ENCODE results near the gene RGS7.
"Not testable (repeated sequence)": the region's sequence is repeated elsewhere in the genome, so short reads cannot be mapped to it uniquely, and the experiment has no call there.

RGS7 gene

GRCh38 chr1:240794046-240794843, 562.8 kb downstream of the RGS7 start:
- DNase-seq (ENCODE audit: low spot score) (no peak), FAIRE-seq (no peak)

DNA sequence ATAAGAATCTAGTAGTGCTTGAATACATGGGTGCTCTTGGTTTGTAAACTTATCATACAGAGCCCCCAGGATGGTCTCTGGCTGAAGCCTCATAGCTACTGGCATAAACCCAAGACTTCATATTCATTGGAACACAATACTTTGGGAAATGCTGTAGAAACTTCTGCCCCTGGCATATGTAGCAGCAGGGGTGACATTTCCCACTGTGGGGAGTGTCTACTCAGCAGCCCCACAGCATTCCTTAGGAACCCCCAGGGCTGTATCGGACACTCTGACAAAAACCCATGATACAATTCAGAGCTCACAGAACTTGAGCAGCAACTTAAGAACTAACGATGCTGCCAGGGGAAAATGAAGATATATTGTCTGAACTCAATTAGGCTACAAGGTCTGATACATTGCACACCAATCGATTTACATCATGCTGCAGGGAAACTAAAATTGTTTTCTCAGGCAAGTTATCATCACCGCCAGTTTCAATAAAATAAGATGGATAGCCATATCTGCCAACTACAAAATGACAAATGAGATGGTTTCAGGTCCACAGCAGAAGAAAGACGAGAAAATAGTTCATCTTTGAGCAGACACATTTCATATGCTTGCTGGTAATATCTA, 564.0 kb downstream of the RGS7 start:
- DNase-seq (ENCODE audit: low spot score) (no peak), FAIRE-seq (no peak)

DNA sequence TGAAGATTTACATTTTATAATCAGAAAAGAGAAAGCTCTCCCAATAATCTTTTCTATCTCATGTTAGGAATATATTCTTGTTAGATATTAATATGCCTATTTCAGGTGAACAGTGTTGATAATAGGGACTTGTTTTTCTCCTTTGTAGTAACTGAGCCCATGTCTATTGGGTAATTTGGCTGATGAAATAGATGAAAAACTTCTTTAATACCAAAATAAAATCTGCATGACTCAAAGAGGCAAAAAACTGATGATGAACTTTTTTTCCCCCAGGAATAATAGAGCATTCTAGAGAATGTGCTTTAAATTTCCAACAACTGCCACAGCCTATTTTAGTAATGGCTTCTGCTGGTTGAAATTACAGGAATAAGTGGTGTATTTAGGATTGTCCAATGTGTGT, 566.1 kb downstream of the RGS7 start:
- FAIRE-seq (no peak), DNase-seq (ENCODE audit: low spot score) (no peak)

GRCh38 chr1:240786880-240787279, 570.1 kb downstream of the RGS7 start:
- DNase-seq (ENCODE audit: low spot score) (no peak), FAIRE-seq (no peak)

DNA sequence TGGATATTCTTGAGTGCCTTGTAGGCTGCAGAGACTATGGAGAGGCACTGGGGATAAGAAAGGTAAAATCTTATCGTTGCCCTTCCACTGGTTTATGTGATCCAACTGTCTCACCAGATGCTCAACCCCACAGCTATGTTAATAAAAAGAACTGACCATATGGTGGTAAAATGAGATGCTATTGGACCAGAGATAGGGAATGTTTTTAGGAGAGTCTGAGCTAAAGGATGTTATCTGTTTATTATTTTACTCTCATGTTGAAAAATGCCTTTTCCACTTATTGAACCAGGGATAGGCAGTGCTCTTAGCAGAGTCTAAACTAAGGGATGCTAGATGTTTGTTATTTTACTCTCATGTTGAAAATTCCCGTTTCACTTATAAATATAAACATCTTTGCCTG, 572.2 kb downstream of the RGS7 start:
- FAIRE-seq (no peak), DNase-seq (ENCODE audit: low spot score) (no peak)

DNA sequence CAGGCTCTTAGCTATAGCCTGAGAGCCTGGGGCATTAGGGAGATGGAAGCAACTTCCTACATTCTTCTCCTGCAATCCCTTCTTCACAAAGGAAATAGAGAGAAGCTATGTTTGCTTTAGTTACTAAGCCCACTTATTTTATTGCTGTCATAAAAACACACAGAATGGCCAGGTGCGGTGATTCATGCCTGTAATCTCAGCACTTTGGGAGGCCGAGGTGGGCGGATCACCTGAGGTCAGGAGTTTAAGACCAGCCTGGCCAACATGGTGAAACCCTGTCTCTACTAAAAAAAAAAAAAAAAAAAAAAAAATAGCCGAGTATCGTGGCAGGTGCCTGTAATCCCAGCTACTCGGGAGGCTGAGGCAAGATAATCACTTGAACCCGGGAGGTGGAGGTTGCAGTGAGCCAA, 573.3 kb downstream of the RGS7 start:
- not testable (repeated sequence) for FAIRE-seq; DNase-seq (ENCODE audit: low spot score)

GRCh38 chr1:240776237-240776636, 580.8 kb downstream of the RGS7 start:
- FAIRE-seq = no peak
- DNase-seq (ENCODE audit: low spot score) = no peak

DNA sequence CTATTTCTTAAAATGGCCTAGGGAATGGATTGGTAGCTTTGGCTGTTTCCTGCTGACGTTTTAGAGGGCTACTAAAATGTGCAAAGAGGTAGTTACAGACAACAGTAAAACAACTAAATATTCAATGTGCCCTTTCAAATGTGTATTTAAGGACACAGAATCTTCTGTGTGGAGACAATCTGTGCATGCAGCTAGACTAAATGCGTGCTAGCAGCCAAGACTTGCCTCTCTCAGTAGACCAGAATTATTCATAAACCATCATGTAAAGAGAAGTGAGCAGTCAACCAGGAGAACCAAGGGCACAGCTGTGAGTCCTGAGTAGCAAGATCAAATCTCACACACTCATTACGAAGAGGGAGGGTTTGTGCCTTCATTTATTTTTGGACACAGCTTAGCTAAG, 584.9 kb downstream of the RGS7 start:
- no peak for FAIRE-seq
- DNase-seq (ENCODE audit: low spot score) = no peak

- DNase-seq (ENCODE audit: low spot score) = no peak
- no peak for FAIRE-seq
Observed at GRCh38 chr1:240771450-240771849, 585.6 kb downstream of the RGS7 start.

- DNase-seq (ENCODE audit: low spot score) = no peak
- FAIRE-seq = no peak
Observed at GRCh38 chr1:240768979-240769378, 588.0 kb downstream of the RGS7 start.

DNA sequence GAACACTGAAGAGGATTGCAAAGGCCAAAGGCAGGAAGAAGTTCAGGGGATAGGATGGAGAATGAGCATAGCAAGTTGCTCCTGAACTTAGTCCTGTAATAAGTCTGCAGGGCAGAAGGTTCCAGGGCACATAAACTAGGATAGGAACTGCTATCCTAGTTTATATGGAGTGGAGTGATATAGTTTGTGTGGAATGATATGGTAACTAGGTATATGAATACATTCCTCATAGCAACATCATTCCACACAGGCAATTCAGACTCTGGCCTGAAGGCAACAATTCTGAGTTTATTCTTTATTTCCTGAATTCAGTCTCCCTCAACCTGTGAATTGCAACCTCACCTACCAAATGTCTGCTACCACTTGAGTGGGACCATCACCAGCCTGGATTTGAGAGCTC, 590.2 kb downstream of the RGS7 start:
- FAIRE-seq (no peak), DNase-seq (ENCODE audit: low spot score) (no peak)

DNA sequence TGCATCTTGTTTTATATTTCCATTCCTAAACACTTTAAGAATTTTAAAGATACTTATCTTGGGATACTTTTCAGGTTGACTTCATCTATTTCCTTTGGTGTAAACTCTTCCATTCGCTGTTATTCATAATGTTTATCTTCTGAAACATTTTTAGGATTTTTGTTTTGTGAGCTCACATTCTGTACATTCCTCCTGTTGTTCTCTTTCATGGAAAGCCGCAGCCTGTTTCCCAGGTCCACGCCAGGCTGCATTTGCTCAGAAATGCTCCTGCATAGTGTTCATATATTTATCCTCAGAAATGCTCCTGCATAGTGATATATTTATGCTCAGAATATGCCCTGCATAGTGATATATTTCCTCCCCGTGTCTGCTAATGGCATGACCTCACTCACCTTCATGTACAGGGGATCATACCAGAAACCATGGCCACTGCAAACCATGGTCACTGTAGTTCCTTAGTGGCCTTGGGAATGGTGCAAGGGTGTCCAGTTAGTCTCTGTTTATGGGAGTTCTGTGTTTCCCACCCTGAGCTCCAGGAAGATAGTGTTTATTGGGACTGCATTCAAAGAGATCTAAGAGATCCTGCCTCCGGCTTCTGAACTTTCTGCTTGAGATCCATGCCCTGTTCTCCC, 591.2 kb downstream of the RGS7 start:
- DNase-seq (ENCODE audit: low spot score) (peak; percentile 27), FAIRE-seq (no peak)

DNA sequence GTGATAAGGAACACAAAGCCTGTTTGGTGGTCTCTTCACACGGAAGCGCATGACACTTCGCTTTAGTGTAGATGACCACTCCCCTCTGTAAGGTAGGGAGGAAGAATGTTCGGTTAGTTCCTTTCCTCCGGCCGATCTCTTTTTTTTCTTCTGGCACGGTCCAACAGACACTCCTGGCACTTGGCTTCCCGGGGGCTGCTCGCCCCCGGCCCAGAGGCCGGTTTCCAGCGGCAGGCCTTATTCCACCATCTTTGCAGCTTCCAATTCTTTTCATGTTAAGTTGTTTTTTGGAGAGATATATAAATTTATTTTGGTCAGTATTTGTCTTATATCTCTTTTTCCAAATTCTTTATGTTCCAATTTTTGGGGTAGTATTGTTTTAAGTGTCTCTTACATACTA, 593.2 kb downstream of the RGS7 start:
- no peak for FAIRE-seq

DNA sequence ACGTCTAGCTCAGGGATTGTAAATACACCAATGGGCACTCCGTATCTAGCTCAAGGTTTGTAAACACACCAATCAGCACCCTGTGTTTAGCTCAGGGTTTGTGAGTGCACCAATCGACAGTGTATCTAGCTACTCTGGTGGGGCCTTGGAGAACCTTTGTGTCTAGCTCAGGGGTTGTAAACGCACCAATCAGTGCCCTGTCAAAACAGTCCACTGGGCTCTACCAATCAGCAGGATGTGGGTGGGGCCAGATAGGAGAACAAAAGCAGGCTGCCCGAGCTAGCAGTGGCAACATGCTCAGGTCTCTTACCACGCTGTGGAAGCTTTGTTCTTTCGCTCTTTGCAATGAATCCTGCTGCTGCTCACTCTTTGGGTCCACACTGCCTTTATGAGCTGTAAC, 593.9 kb downstream of the RGS7 start:
- not testable (repeated sequence) for DNase-seq (ENCODE audit: low spot score); FAIRE-seq

More for the DNA sequence above, 593.2 kb downstream of the RGS7 start:
- no peak for DNase-seq (ENCODE audit: low spot score)

- FAIRE-seq; DNase-seq (ENCODE audit: low spot score): not testable (repeated sequence)
Observed at GRCh38 chr1:240762471-240762987, 594.5 kb downstream of the RGS7 start.

DNA sequence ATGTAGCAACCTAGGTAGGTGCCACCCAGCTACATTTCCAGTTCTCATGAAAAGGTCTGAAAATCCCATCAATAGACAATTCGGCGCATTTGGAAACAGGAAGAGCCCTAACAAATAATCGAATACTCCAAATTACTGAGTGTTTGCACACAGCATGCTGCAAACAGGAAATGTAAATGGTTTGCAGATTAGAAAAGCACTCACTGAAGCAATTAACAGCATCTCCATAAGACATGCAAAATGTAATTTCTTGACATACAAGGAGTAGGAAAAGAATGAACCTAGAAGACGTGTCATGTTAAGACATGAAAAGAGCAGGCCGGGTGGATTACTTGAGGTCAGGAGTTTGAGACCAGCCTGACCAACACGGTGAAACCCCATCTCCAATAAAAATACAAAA, 598.2 kb downstream of the RGS7 start:
- DNase-seq (ENCODE audit: low spot score); FAIRE-seq: not testable (repeated sequence)

GRCh38 chr1:240758296-240758695, 598.7 kb downstream of the RGS7 start:
- DNase-seq (ENCODE audit: low spot score) (no peak), FAIRE-seq (no peak)

- FAIRE-seq = no peak
Observed at GRCh38 chr1:240747907-240748306, 609.1 kb downstream of the RGS7 start.

DNA sequence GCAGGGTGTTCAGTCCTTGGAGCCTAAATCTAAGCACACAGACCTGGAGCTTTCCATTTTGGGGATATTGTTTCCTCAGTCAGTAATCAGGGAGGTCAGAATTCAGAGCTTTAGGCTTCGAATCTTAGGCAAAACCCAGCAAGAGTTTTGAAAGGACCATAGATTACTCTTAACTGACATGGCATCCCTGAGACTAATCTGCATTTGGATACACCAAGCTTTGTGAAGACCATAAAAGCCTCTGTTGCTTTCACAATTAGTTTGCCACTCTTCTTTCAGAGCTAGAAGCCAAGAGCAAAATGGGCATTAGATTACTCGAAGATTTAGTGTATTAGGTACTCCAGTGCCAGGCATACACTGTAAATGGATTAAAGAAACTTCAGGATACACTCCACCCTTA, 613.3 kb downstream of the RGS7 start:
- FAIRE-seq (no peak), DNase-seq (ENCODE audit: low spot score) (no peak)

More at GRCh38 chr1:240747907-240748306, 609.1 kb downstream of the RGS7 start:
- DNase-seq (ENCODE audit: low spot score) = no peak

GRCh38 chr1:240739754-240740153, 617.3 kb downstream of the RGS7 start:
- FAIRE-seq (no peak), DNase-seq (ENCODE audit: low spot score) (no peak)

DNA sequence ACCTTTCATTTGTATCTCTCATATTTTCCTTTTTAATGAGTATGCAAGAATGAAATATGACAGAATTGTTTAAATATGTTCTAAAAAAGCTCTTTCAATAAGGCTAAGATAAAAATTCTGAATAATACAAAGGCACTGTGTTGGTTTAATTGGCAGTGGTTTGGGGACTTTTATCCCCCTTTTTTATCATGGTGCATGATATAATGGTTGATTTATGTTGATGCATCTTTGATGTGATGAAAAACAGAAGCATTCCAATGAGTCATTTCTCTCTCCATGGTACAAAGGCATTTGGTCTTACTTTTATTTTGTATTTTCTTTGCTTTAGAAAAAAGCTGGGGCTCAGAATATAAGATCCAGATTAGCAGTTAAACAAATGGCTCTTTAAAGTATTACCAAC, 617.9 kb downstream of the RGS7 start:
- DNase-seq (ENCODE audit: low spot score) (no peak), FAIRE-seq (no peak)

DNA sequence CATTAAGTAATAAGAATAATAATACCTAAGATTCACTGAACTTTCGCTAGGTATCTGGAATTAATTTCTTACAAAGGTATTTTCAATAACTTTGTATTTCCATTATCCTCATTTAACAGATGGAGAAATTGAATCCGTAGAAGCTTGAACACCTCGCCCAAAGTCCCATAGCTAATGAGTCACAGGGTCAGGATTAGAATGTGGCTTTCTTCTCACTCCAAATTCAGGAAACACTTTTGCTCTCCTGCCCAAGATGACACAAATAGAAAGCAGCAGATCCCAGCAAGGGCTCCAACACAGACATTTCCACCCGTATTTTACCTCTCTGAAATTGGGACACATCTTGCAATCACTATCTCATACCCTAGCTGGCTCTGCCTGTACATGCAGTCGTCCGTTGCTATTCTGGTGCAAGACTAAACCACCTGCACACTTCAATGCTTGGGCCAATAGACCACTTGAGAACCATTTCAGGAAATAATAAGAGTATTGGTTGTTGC, 619.2 kb downstream of the RGS7 start:
- DNase-seq (ENCODE audit: low spot score) (no peak), FAIRE-seq (no peak)
